K562 (cell line): ENCODE measurements around the gene TMEM123. TPM values are rescaled to one million over a fixed set of nuclear protein-coding genes. Genes with fewer than 3 reads are reported as not detected.

ENCODE experiments used
- ATAC-seq: fragments of 200-7000 bp; cut with Tn5 transposase; 3 replicates; pipeline ENCODE4 v1.9.1; 2020; ENCODE audit warnings: moderate library complexity
- BruUV-seq: library from RNA; stranded (reverse); fragments of 400-500 nt; replicated peaks from 2 replicates; lab custom pipeline; 2021; lab: Mats Ljungman, UMichigan
- CTCF ChIA-PET: fragments of 300-600 bp; formaldehyde crosslinking; extraction: SDS; loops from one replicate; lab custom pipeline; 2021; ENCODE audit warnings: low intra/inter-chr PET ratio; lab: Yijun Ruan, JAX
- POLR2A ChIA-PET: fragments of 300-600, 350-650 bp; sonication (Branson Sonifier 250); formaldehyde crosslinking; extraction: SDS; loops from one replicate; lab custom pipeline; 2021; ENCODE audit warnings: antibody characterized with exemption, inconsistent platforms; lab: Yijun Ruan, JAX
- DNase-seq, 4 experiments: peaks; one replicate each; pipeline versions ENCODE4 v3.0.0 to v3.0.0-alpha.2; 2011 to 2018; ENCODE audit warnings: low spot score in 3 of 4, mixed read lengths in 3 of 4; ENCODE audit errors: extremely low read depth in 1 of 4
- FAIRE-seq: peaks from 2 replicates; lab custom pipeline; 2011; peaks lifted over from hg19 to GRCh38; lab: Jason Lieb, UNC
- H2AFZ ChIP-seq: 2 replicates; pipeline ENCODE4 v1.6.0; 2011; ENCODE audit warnings: low read depth, low read length, control low read depth, inconsistent platforms
- H3K27ac ChIP-seq: fragments of 200-600 bp; 3 replicates; pipeline ENCODE4 v1.8.0; 2011; ENCODE audit warnings: low read depth, mild to moderate bottlenecking, control low read depth, inconsistent platforms, low read length, moderate library complexity, mixed read lengths; ENCODE audit errors: extremely low read depth
- H3K27me3 ChIP-seq, 2 experiments: fragments of 300-600 bp in 1 of 2; 2 replicates in 1 of 2; 3 replicates in 1 of 2; pipeline versions ENCODE4 v1.6.0 to v1.8.0; 2011; ENCODE audit warnings: inconsistent platforms in 2 of 2, low read length in 2 of 2, mild to moderate bottlenecking in 1 of 2, mixed read lengths in 1 of 2, moderate library complexity in 1 of 2; ENCODE audit not compliant: control insufficient read depth in 2 of 2, insufficient read depth in 2 of 2
- H3K36me3 ChIP-seq: fragments of 300-600 bp; 3 replicates; pipeline ENCODE4 v1.8.0; 2011; ENCODE audit warnings: mild to moderate bottlenecking, low read length, inconsistent platforms; ENCODE audit not compliant: control insufficient read depth, insufficient read depth
- H3K4me1 ChIP-seq, 2 experiments: fragments of 200-600 bp in 1 of 2; replicated peaks in 1 of 2; 2 replicates in 1 of 2; 3 replicates in 1 of 2; pipeline versions ENCODE4 v1.5.1 to v1.8.0; 2011; ENCODE audit warnings: inconsistent platforms in 2 of 2, low read length in 2 of 2, mild to moderate bottlenecking in 1 of 2, mixed read lengths in 1 of 2, moderate library complexity in 1 of 2; ENCODE audit not compliant: control insufficient read depth in 2 of 2, insufficient read depth in 2 of 2
- H3K4me2 ChIP-seq: 2 replicates; pipeline ENCODE4 v1.6.1; 2011; ENCODE audit warnings: low read length, control low read depth, inconsistent platforms, mixed read lengths; ENCODE audit not compliant: insufficient read depth
- H3K4me3 ChIP-seq: fragments of 200-600 bp; sonication (generic), shearing (Covaris generic); 2 replicates; pipeline ENCODE4 v1.5.1; 2016; ENCODE audit warnings: control low read depth, inconsistent platforms
- H3K79me2 ChIP-seq: fragments of 200-600 bp; 3 replicates; pipeline ENCODE4 v1.8.0; 2011; ENCODE audit warnings: low read length, inconsistent platforms; ENCODE audit not compliant: control insufficient read depth, insufficient read depth
- H3K9ac ChIP-seq, 2 experiments: 2 replicates each; pipeline versions ENCODE4 v1.6.0 to v1.6.1; 2011; ENCODE audit warnings: low read depth in 2 of 2, low read length in 2 of 2, control low read depth in 1 of 2, inconsistent platforms in 1 of 2, mild to moderate bottlenecking in 1 of 2, mixed read lengths in 1 of 2; ENCODE audit not compliant: insufficient read depth in 1 of 2
- H3K9me1 ChIP-seq: one replicate; pipeline ENCODE4 v1.6.0; 2011; ENCODE audit warnings: inconsistent platforms, mild to moderate bottlenecking, low read length, moderate library complexity; ENCODE audit not compliant: control insufficient read depth, insufficient read depth
- H3K9me3 ChIP-seq: replicated peaks from 2 replicates; pipeline ENCODE4 v1.5.1; 2011; ENCODE audit warnings: low read depth, low read length, inconsistent platforms; ENCODE audit not compliant: control insufficient read depth, insufficient read depth
- H4K20me1 ChIP-seq: replicated peaks from 2 replicates; pipeline ENCODE4 v1.6.1; 2011; ENCODE audit warnings: low read length, inconsistent platforms, mixed read lengths; ENCODE audit not compliant: control insufficient read depth, insufficient read depth
- CBX2 ChIP-seq: fragments of 200-600 bp; sonication (generic); IDR thresholded peaks from one replicate; pipeline ENCODE4 v1.6.1; 2012; ENCODE audit warnings: mild to moderate bottlenecking, low read length, inconsistent platforms; ENCODE audit not compliant: insufficient read depth, poor library complexity, severe bottlenecking
- CREBBP ChIP-seq: IDR thresholded peaks from one replicate; pipeline ENCODE4 v1.6.1; 2012; ENCODE audit warnings: low read depth, mild to moderate bottlenecking, control low read depth, inconsistent platforms, low read length
- EGR1 ChIP-seq: fragments of 450-650 bp; conservative IDR thresholded peaks from 2 replicates; pipeline ENCODE4 v1.6.1; 2017; ENCODE audit warnings: mild to moderate bottlenecking
- EP400 ChIP-seq: fragments of 450-650 bp; IDR thresholded peaks from 2 replicates; pipeline ENCODE4 v1.6.1; 2017; ENCODE audit warnings: antibody characterized with exemption, mild to moderate bottlenecking, moderate library complexity
- HDAC1 ChIP-seq, 2 experiments: fragments of 450-650 bp; IDR thresholded peaks; 2 replicates each; pipeline ENCODE4 v1.6.1; 2016 to 2017; ENCODE audit warnings: inconsistent platforms in 1 of 2, mild to moderate bottlenecking in 1 of 2, moderate library complexity in 1 of 2
- HOMEZ ChIP-seq: fragments of 250-450 bp; sonication (Bioruptor Pico); IDR thresholded peaks from 2 replicates; pipeline ENCODE4 v1.4.0; 2020; ENCODE audit warnings: mild to moderate bottlenecking, moderate library complexity
- PHB2 ChIP-seq: fragments of 450-650 bp; IDR thresholded peaks from 2 replicates; pipeline ENCODE4 v1.6.1; 2017; ENCODE audit warnings: low read depth
- WGBS: fragments of 100-300 bp; shearing (Covaris generic); methylation state at CpG from one replicate; pipeline ENCODE4 v1.1.6; 2016; ENCODE audit warnings: low coverage, mixed read lengths; ENCODE audit not compliant: insufficient coverage; ENCODE audit errors: missing lambda C conversion rate; 5-methylcytosine and 5-hydroxymethylcytosine counted together
- in situ Hi-C: fragments of 300-500 bp; cut with MboI; formaldehyde crosslinking; loops from 4 replicates; pipeline ENCODE4 v1.15.0; 2018; ENCODE audit warnings: inconsistent platforms, mixed read lengths
- intact Hi-C: fragments of 100-400 bp; cut with micrococcal nuclease; formaldehyde crosslinking; loops from 2 replicates; pipeline ENCODE4 v1.14.2; 2022
- polyA plus RNA-seq, 8 experiments: library from polyadenylated mRNA; depleted of rRNA in 4 of 8; stranded (reverse) in 5 of 8; unstranded in 3 of 8; fragments of >200 nt; fragmentation: Nextera tagmentation in 2 of 8; fragmentation: Illumina TruSeq in 1 of 8; extraction: Ambion mirVana in 2 of 8; extraction: Trizol in 1 of 8; gene quantifications; 2 replicates each; pipeline versions ENCODE4 v1.2.1 to v1.2.3, GENCODE V29; 2011 to 2014; ENCODE audit warnings: inconsistent platforms in 1 of 8, missing spikeins in 1 of 8
- total RNA-seq, 7 experiments: library from RNA; depleted of rRNA in 6 of 7; stranded (reverse); fragments of >200 nt in 6 of 7; fragmentation: Illumina TruSeq in 2 of 7; extraction: Trizol in 2 of 7; gene quantifications; 2 replicates each; pipeline versions ENCODE4 v1.2.1 to v1.2.3, GENCODE V29; 2011 to 2021; ENCODE audit warnings: low replicate concordance in 1 of 7

The TMEM123 gene
- total and polyA plus RNA-seq, 9 of the 15 experiments (the other 6 are each of a cell fraction or from before 2014, with no cell fraction given): 19.8 to 344 (median 82.4) TPM

DNA sequence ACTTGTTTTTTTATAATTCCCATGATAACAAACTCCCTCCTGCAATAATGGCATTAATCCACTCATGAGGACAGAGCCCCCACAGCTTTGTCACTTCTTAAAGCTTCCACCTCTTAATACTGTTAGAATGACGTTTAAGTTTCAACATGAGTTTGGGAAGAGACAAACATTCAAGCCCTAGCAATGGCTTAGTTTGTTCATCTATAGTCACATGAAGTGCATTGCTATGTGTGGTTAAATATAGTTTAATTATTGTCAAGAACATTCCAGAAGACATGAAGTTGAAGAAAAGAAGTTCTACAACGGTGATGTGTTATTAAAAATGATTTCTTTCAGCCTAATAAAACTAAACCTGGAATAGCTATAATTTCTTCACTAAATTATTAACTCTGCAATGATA lies 47.4 kb upstream of the TMEM123 start:
- no peaks in the 10 kb centered on the region for H4K20me1 ChIP-seq
- no peak overlapping the region for H2AFZ ChIP-seq
- intact Hi-C loops (loop anchor here (5.0 kb wide), 3 partner anchors 112 to 638 kb away; no protein-coding TSS in a partner anchor), in situ Hi-C loops (loop anchor here (5.0 to 10.0 kb wide), 3 partner anchors 105 to 215 kb away; no protein-coding TSS in a partner anchor)
- ATAC-seq: no peak
- no peak overlapping the region for H3K4me2 ChIP-seq
- POLR2A ChIA-PET: interaction anchor here (0.8 kb wide), 1 partner anchor 19 kb away, joined by 3 read pairs; no protein-coding TSS in a partner anchor
- no peaks in the 10 kb centered on the region for H3K36me3 ChIP-seq
- FAIRE-seq: no peak
- no peak overlapping the region for H3K4me3 ChIP-seq
- H3K27ac ChIP-seq: no peak overlapping the region
- H3K4me1 ChIP-seq: no peaks in the 10 kb centered on the region
- CTCF ChIA-PET: interaction anchor here (0.9 kb wide), 1 partner anchor 132 kb away, joined by 5 read pairs; no protein-coding TSS in a partner anchor
- no peaks in the 10 kb centered on the region for H3K79me2 ChIP-seq
- H3K9me1 ChIP-seq: no peaks in the 10 kb centered on the region
- no TSS peak for BruUV-seq
- peaks cover 4% of the 10 kb centered on the region in 2 experiments; a peak in 2 of 5 replicates for H3K27me3 ChIP-seq
- no peak overlapping the region for H3K9ac ChIP-seq
- DNase-seq: no peak
- TF ChIP-seq CREBBP (no peak), HOMEZ (CRISPR knock-in tag) (no peak), CBX2 (no peak), HDAC1 (IDR thresholded peaks at IDR 0.05) (no peak), EGR1 (no peak), EP400 (no peak), PHB2 (no peak)
- no peaks in the 10 kb centered on the region for H3K9me3 ChIP-seq
- 4% methylated on average over 2 of the region's 2 CpGs for WGBS
